Measurements from ENCODE around the gene BMPR1A. TPM values are rescaled to one million over a fixed set of nuclear protein-coding genes. Genes with fewer than 3 reads are reported as not detected.

Gene BMPR1A
- polyA plus RNA-seq, 3 donors = 0.25 to 0.67 (median 0.61) TPM

GRCh38 chr10:86729677-86730076, 26.7 kb upstream of the BMPR1A start:
- no peaks in the 10 kb centered on the region for H3K9me3 ChIP-seq (replicated peaks in 1 of 2; ENCODE audit: control insufficient read depth in 1 of 2, insufficient read depth in 1 of 2, low read length in 2 of 2)
- no peaks in the 10 kb centered on the region for H3K4me1 ChIP-seq (ENCODE audit: control insufficient read depth in 1 of 2, insufficient read depth in 2 of 2, low read length in 2 of 2)
- Mint-ChIP-seq H3K27me3 (ENCODE audit: low read depth in 3 of 3) (peaks cover 0 to 13% (median 3%) of the 10 kb centered on the region in 3 donors), H3K4me3 (no peak overlapping the region), H3K36me3 (no peaks in the 10 kb centered on the region), H3K27ac (no peak overlapping the region), H3K4me1 (no peaks in the 10 kb centered on the region), H3K9me3 (no peaks in the 10 kb centered on the region)
- no peaks in the 10 kb centered on the region for H3K36me3 ChIP-seq (replicated peaks in 1 of 2; ENCODE audit: control insufficient read depth in 1 of 2, insufficient read depth in 2 of 2, low read length in 2 of 2)
- H3K4me3 ChIP-seq (replicated peaks in 1 of 3; ENCODE audit: low read depth in 2 of 3, low read length in 3 of 3) = no peak overlapping the region
- H3K27me3 ChIP-seq (ENCODE audit: control insufficient read depth in 2 of 2, insufficient read depth in 2 of 2, low read length in 2 of 2) = peaks cover 0 to 2% of the 10 kb centered on the region in 2 donors
- intact Hi-C loops (cut with micrococcal nuclease) = no loop called here
- no peak for TF ChIP-seq CTCF (IDR thresholded peaks at IDR 0.05)
- H4K20me1 ChIP-seq (ENCODE audit: insufficient read depth, low read length) = no peaks in the 10 kb centered on the region
- no peaks in the 10 kb centered on the region for H3K79me2 ChIP-seq (ENCODE audit: insufficient read depth, low read length)
- no peak for DNase-seq
- H3K9ac ChIP-seq (ENCODE audit: insufficient read depth, low read length, poor library complexity, severe bottlenecking) = no peak overlapping the region
- no peak overlapping the region for H3K27ac ChIP-seq (ENCODE audit: low read depth in 1 of 2, low read length in 2 of 2)
- WGBS (ENCODE audit: insufficient coverage) = 80% methylated on average over 1 of the region's 1 CpG
- H3K4me2 ChIP-seq (replicated peaks; ENCODE audit: extremely low read depth, low read length, poor library complexity, severe bottlenecking) = no peak overlapping the region
- H2AFZ ChIP-seq (ENCODE audit: insufficient read depth, low read depth, low read length, poor library complexity, severe bottlenecking) = no peak overlapping the region

GRCh38 chr10:86730227-86730626, 26.2 kb upstream of the BMPR1A start:
- Histone ChIP-seq H3K9me3 (replicated peaks in 1 of 2; ENCODE audit: control insufficient read depth in 1 of 2, insufficient read depth in 1 of 2, low read length in 2 of 2) (no peaks in the 10 kb centered on the region), H3K36me3 (replicated peaks in 1 of 2; ENCODE audit: control insufficient read depth in 1 of 2, insufficient read depth in 2 of 2, low read length in 2 of 2) (no peaks in the 10 kb centered on the region), H3K4me3 (replicated peaks in 1 of 3; ENCODE audit: low read depth in 2 of 3, low read length in 3 of 3) (no peak overlapping the region), H4K20me1 (ENCODE audit: insufficient read depth, low read length) (no peaks in the 10 kb centered on the region), H3K4me1 (ENCODE audit: control insufficient read depth in 1 of 2, insufficient read depth in 2 of 2, low read length in 2 of 2) (no peaks in the 10 kb centered on the region), H2AFZ (ENCODE audit: insufficient read depth, low read depth, low read length, poor library complexity, severe bottlenecking) (no peak overlapping the region), H3K27ac (ENCODE audit: low read depth in 1 of 2, low read length in 2 of 2) (no peak overlapping the region), H3K79me2 (ENCODE audit: insufficient read depth, low read length) (no peaks in the 10 kb centered on the region), H3K4me2 (replicated peaks; ENCODE audit: extremely low read depth, low read length, poor library complexity, severe bottlenecking) (no peak overlapping the region), H3K27me3 (ENCODE audit: control insufficient read depth in 2 of 2, insufficient read depth in 2 of 2, low read length in 2 of 2) (peaks cover 0 to 2% of the 10 kb centered on the region in 2 donors), H3K9ac (ENCODE audit: insufficient read depth, low read length, poor library complexity, severe bottlenecking) (no peak overlapping the region)
- peaks cover 0 to 16% (median 4%) of the 10 kb centered on the region in 3 donors for H3K27me3 Mint-ChIP-seq (ENCODE audit: low read depth in 3 of 3)
- intact Hi-C loops (cut with micrococcal nuclease) = no loop called here
- DNase-seq = no peak
- no peak overlapping the region for H3K4me3 Mint-ChIP-seq
- no peak overlapping the region for H3K27ac Mint-ChIP-seq
- TF ChIP-seq CTCF (IDR thresholded peaks at IDR 0.05) = no peak
- 100% methylated on average over 1 of the region's 1 CpG for WGBS (ENCODE audit: insufficient coverage)
- H3K36me3 Mint-ChIP-seq = no peaks in the 10 kb centered on the region
- H3K9me3 Mint-ChIP-seq = no peaks in the 10 kb centered on the region
- H3K4me1 Mint-ChIP-seq = no peaks in the 10 kb centered on the region

Measured in CD14-positive monocyte (primary cell).